Smooth muscle cell of the umbilical artery (primary cell): ENCODE results near the gene P2RX7. TPM values are rescaled to one million over a fixed set of nuclear protein-coding genes. Genes with fewer than 3 reads are reported as not detected.

Source experiments
- total RNA-seq: library from RNA; depleted of rRNA; stranded (reverse); fragments of >200 nt; gene quantifications from 2 replicates; pipeline ENCODE4 v1.2.3, GENCODE V29; 2014

P2RX7 gene
- total RNA-seq: 0.28 and 0.89 TPM in 2 replicates

DNA sequence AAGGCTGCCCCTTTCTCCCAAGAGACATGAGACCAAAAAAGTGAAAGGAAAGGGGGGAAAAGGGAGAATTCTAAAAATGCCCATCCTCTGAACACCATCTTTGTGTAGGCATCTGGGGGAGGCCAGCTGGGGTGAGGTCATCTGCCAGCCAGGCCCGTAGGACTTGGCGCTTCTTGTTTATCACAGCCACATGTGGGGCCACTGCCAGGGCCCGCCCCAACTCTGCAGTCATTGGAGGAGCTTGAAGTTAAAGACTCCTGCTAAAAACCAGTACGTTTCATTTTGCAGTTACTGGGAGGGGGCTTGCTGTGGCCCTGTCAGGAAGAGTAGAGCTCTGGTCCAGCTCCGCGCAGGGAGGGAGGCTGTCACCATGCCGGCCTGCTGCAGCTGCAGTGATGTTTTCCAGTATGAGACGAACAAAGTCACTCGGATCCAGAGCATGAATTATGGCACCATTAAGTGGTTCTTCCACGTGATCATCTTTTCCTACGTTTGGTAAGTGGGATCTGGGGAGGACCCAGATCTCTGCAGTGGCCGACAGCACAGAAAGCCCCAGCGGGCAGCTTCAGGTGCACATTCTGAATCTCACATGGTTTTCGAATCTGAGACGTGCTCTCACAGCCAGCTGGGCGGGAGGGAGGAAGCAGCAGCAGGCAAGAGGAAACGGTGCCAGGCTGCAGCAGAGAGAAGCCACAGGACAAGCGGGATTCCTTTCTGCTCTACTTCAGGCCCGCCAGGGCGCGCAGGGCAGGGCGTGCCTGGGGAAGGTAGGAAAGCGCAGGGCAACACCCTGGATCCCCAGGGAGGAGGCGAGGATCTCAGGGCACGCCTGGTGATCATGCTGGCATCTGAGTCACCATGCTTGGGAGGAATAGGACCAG, at the start of gene P2RX7:
P2RX7 (plus strand) TSS at position 276 of the 881 bp plus-strand sequence; CDS start at position 371, 95 bp downstream.

DNA sequence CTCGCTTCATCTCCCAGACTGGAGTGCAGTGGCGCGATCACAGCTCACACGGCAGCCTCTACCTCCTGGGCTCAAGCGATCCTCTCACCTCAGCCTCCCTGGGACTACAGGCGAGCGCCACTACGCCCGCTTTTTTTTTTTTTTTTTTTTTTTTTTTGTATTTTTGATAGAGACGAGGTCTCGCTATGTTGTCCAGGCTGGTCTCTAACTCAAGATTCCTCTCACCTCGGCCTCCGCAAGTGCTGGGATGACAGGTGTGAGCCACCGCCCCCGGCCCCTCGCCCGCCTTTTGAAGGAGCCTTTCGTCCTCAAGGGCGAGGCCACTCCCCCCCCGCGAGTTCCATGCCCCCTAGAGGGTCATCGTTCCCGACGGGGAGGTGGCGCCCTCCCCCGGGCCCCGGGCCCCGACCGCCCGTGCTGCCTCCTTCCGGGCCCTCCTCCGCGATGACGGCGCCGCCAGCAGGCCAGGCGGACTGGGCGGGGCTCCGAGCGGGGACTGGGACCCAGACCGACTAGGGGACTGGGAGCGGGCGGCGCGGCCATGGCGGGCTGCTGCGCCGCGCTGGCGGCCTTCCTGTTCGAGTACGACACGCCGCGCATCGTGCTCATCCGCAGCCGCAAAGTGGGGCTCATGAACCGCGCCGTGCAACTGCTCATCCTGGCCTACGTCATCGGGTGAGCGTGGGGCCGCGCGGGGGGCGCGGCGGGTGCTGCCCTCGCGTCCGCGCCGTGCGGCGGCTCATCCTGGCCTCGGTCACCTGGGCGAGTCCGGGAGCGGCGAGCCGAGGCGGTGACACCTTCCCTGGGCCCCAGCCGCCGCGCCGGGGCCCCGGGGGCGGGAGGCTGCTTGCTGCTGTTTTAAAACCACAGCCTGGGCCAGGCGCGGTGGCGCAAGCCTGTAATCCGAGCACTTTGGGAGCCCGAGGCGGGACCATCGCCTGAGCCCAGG, 77.2 kb downstream of the P2RX7 start, which contains the start of gene P2RX4:
P2RX4 (plus strand) TSS at position 506 of the 949 bp plus-strand sequence; CDS start at position 542, 36 bp downstream.

Other genes starting within 250 kb of the P2RX7 start
- 6.5 and 8.5 TPM in 2 replicates for gene SPPL3, start 228.5 kb upstream of the P2RX7 start, total RNA-seq
- gene HNF1A, start 154.3 kb upstream of the P2RX7 start, total RNA-seq: not detected in 2 replicates
- 6.8 and 14.6 TPM in 2 replicates for gene C12orf43, start 116.4 kb upstream of the P2RX7 start, total RNA-seq
- gene OASL, start 93.6 kb upstream of the P2RX7 start, total RNA-seq: 0.18 and 0.30 TPM in 2 replicates
- 18.6 and 29.1 TPM in 2 replicates for gene P2RX4, start 77.3 kb downstream of the P2RX7 start, total RNA-seq
- 12.5 and 22.1 TPM in 2 replicates for gene CAMKK2, start 163.8 kb downstream of the P2RX7 start, total RNA-seq
- gene ANAPC5, start 219.5 kb downstream of the P2RX7 start, total RNA-seq: 170 and 187 TPM in 2 replicates